ENCODE measurements around the gene HOOK1.

The HOOK1 gene

GRCh38 chr1:59866462-59866861 lies 51.7 kb downstream of the HOOK1 start:
- DNase-seq (ENCODE audit: low read depth): no peak
- no peak overlapping the region for H3K4me3 ChIP-seq (ENCODE audit: control insufficient read depth, low read depth, low read length)
- TF ChIP-seq, protein P1, sequence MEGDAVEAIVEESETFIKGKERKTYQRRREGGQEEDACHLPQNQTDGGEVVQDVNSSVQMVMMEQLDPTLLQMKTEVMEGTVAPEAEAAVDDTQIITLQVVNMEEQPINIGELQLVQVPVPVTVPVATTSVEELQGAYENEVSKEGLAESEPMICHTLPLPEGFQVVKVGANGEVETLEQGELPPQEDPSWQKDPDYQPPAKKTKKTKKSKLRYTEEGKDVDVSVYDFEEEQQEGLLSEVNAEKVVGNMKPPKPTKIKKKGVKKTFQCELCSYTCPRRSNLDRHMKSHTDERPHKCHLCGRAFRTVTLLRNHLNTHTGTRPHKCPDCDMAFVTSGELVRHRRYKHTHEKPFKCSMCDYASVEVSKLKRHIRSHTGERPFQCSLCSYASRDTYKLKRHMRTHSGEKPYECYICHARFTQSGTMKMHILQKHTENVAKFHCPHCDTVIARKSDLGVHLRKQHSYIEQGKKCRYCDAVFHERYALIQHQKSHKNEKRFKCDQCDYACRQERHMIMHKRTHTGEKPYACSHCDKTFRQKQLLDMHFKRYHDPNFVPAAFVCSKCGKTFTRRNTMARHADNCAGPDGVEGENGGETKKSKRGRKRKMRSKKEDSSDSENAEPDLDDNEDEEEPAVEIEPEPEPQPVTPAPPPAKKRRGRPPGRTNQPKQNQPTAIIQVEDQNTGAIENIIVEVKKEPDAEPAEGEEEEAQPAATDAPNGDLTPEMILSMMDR (conservative IDR thresholded peaks at IDR 0.05; ENCODE audit: control insufficient read depth, insufficient read depth, low read depth, low read length): no peak

GRCh38 chr1:59871746-59872145 lies 57.0 kb downstream of the HOOK1 start:
- DNase-seq (ENCODE audit: low read depth): no peak
- TF ChIP-seq, protein P1 (conservative IDR thresholded peaks at IDR 0.05; ENCODE audit: control insufficient read depth, insufficient read depth, low read depth, low read length): no peak
- H3K4me3 ChIP-seq (ENCODE audit: control insufficient read depth, low read depth, low read length): no peak overlapping the region

GRCh38 chr1:59877108-59877682 lies 62.4 kb downstream of the HOOK1 start:
- no peak for DNase-seq (ENCODE audit: low read depth)
- H3K4me3 ChIP-seq (ENCODE audit: control insufficient read depth, low read depth, low read length): no peak overlapping the region
- TF ChIP-seq, protein P1 (conservative IDR thresholded peaks at IDR 0.05; ENCODE audit: control insufficient read depth, insufficient read depth, low read depth, low read length): no peak

- TF ChIP-seq, protein P1 (conservative IDR thresholded peaks at IDR 0.05; ENCODE audit: control insufficient read depth, insufficient read depth, low read depth, low read length): no peak
- DNase-seq (ENCODE audit: low read depth): no peak
- no peak overlapping the region for H3K4me3 ChIP-seq (ENCODE audit: control insufficient read depth, low read depth, low read length)
Observed at GRCh38 chr1:59878370-59878769, 63.6 kb downstream of the HOOK1 start.

DNA sequence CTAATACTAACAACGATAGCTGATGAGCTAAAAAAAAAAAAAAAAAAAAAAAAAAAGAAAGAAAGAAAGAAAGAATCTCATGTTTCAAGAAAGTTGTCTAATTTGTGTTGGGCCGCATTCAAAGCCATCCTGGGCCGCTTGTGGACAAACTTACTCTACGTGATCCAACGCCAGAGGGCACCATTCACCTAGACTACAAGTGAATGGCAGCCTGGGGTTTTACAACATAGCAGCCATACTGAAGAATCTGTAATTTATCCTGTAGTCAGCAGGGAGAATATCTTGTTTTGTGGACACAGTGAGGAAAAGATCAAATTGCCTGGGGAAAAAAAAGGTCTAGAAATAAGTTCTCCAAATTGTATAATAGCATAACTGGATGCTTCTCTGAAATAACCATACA lies 64.8 kb downstream of the HOOK1 start:
- H3K4me3 ChIP-seq (ENCODE audit: control insufficient read depth, low read depth, low read length): no peak overlapping the region
- DNase-seq (ENCODE audit: low read depth): peak; percentile 74
- TF ChIP-seq, protein P1 (conservative IDR thresholded peaks at IDR 0.05; ENCODE audit: control insufficient read depth, insufficient read depth, low read depth, low read length): peak; percentile 55

DNA sequence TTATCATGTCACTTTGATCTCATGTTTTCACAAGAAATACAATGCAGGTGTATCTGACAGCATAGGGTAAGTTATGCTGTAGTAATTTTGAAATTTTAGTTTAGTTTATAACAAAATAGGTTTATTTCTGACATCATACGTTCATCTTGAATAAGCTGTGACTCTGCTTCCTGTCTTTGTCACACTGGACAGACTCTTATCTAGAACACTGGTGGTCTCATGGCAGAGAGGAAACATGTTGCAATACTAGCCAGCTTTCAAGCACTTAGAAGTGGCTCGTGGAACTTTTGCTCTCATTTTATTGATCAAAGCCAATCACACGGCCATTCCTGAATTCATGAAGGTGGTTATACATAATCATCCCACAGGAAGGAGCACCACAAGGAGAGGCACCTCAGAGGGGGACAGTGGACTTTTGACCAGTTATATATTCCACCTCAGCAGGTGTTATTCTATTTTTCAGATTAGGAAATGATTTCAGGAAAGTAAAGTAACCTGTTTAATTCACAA lies 65.3 kb downstream of the HOOK1 start:
- DNase-seq (ENCODE audit: low read depth): no peak
- no peak overlapping the region for H3K4me3 ChIP-seq (ENCODE audit: control insufficient read depth, low read depth, low read length)
- TF ChIP-seq, protein P1 (conservative IDR thresholded peaks at IDR 0.05; ENCODE audit: control insufficient read depth, insufficient read depth, low read depth, low read length): no peak
